Measurements from ENCODE around the gene CTAGE1.

DNA sequence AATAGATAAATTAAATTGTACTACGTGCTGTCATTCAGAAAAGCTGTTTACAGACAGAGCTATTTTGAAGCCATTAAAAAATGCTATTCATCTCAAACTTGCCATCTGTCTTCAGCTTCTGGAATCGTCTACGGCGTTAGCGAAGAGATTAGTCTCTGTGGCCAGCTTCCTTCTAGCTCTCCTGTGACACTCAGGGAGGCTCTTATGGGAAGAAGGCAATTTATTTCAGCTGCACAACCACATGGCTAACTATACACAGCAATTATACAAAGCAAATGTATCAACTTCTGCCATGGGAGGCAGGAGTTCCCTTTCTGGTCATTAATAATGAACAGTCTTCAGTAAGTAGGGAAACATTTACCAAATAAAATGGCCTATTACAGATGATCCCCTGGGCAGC is 6.3 kb downstream of the CTAGE1 start:
- TF ChIP-seq, protein P1, sequence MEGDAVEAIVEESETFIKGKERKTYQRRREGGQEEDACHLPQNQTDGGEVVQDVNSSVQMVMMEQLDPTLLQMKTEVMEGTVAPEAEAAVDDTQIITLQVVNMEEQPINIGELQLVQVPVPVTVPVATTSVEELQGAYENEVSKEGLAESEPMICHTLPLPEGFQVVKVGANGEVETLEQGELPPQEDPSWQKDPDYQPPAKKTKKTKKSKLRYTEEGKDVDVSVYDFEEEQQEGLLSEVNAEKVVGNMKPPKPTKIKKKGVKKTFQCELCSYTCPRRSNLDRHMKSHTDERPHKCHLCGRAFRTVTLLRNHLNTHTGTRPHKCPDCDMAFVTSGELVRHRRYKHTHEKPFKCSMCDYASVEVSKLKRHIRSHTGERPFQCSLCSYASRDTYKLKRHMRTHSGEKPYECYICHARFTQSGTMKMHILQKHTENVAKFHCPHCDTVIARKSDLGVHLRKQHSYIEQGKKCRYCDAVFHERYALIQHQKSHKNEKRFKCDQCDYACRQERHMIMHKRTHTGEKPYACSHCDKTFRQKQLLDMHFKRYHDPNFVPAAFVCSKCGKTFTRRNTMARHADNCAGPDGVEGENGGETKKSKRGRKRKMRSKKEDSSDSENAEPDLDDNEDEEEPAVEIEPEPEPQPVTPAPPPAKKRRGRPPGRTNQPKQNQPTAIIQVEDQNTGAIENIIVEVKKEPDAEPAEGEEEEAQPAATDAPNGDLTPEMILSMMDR (IDR thresholded peaks at IDR 0.05): no peak
- TF ChIP-seq POLR2A (IDR thresholded peaks at IDR 0.05): no peak
